Astrocyte of the spinal cord (primary cell): ENCODE measurements around the gene TRIM17.

ENCODE experiments used
- DNase-seq: peaks from one replicate; pipeline ENCODE4 v3.0.0; 2011; ENCODE audit warnings: low read depth, low spot score
- H3K4me3 ChIP-seq: 2 replicates; pipeline ENCODE4 v1.5.1; 2011; ENCODE audit warnings: low read depth, mild to moderate bottlenecking, low read length, moderate library complexity
- CTCF ChIP-seq: IDR thresholded peaks from 2 replicates; pipeline ENCODE4 v1.5.1; 2012; ENCODE audit warnings: low read depth, mild to moderate bottlenecking, low read length, inconsistent platforms
- in situ Hi-C: cut with HindIII; loops from 2 replicates; pipeline ENCODE4 v1.10.0; 2017; ENCODE audit warnings: low sequenced_read_pairs

Gene TRIM17

GRCh38 chr1:228450200-228450599, 33.5 kb upstream of the TRIM17 start:
- TF ChIP-seq CTCF, result no peak
- in situ Hi-C loops, result no loop called here
- DNase-seq, result no peak
- H3K4me3 ChIP-seq, result no peak overlapping the region

- H3K4me3 ChIP-seq, result no peak overlapping the region
- in situ Hi-C loops, result no loop called here
- no peak for TF ChIP-seq CTCF
- no peak for DNase-seq
Observed at GRCh38 chr1:228448372-228448771, 31.7 kb upstream of the TRIM17 start.

GRCh38 chr1:228446852-228447251, 30.2 kb upstream of the TRIM17 start:
- no peak for TF ChIP-seq CTCF
- H3K4me3 ChIP-seq, result no peak overlapping the region
- DNase-seq, result no peak
- in situ Hi-C loops, result no loop called here

- in situ Hi-C loops, result no loop called here
- TF ChIP-seq CTCF, result no peak
- peak; percentile 25 for DNase-seq
- peak overlapping the region; percentile 43 for H3K4me3 ChIP-seq
Observed at GRCh38 chr1:228445843-228446650, 29.4 kb upstream of the TRIM17 start.

GRCh38 chr1:228445490-228445842, 28.8 kb upstream of the TRIM17 start:
- TF ChIP-seq CTCF, result no peak
- DNase-seq, result no peak
- in situ Hi-C loops, result no loop called here
- H3K4me3 ChIP-seq, result peak overlapping the region; percentile 43

- in situ Hi-C loops, result no loop called here
- no peak for DNase-seq
- no peak overlapping the region for H3K4me3 ChIP-seq
- TF ChIP-seq CTCF, result no peak
Observed at GRCh38 chr1:228443395-228443794, 26.7 kb upstream of the TRIM17 start.
